Left kidney (tissue), 2 donors: ENCODE results near the gene PEX26. TPM values are rescaled to one million over a fixed set of nuclear protein-coding genes. Genes with fewer than 3 reads are reported as not detected.
"Not testable (repeated sequence)": the region's sequence is repeated elsewhere in the genome, so short reads cannot be mapped to it uniquely, and the experiment has no call there.

Experiments used
- DNase-seq: peaks from one replicate; pipeline ENCODE4 v3.0.0-alpha.2; 2013
- polyA plus RNA-seq: library from polyadenylated mRNA; unstranded; fragments of 120-200 nt; gene quantifications from one replicate; pipeline ENCODE4 v1.2.1, GENCODE V29; 2013; ENCODE audit not compliant: insufficient read length

Gene PEX26
- polyA plus RNA-seq, 1 donor: 35.5 TPM

- not testable (repeated sequence) for DNase-seq
Observed at GRCh38 chr22:18071307-18071967, 6.4 kb upstream of the PEX26 start.

DNA sequence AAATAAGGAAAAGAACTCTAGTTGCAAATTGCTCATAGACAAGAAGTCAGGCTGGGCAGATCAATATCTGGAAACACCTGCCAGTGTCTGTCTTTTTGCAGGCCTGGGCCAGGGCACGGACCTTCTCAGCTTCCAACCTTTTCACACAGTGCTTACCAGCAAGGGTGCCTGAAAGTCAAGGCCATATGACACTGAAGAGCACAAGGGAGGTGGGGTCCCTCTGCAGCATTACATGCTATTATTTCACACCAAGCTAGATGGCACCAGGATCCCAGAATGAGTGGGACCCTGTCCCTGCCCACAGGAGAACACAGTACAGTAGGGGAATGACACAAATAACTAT, 5.9 kb upstream of the PEX26 start:
- no peak for DNase-seq

DNA sequence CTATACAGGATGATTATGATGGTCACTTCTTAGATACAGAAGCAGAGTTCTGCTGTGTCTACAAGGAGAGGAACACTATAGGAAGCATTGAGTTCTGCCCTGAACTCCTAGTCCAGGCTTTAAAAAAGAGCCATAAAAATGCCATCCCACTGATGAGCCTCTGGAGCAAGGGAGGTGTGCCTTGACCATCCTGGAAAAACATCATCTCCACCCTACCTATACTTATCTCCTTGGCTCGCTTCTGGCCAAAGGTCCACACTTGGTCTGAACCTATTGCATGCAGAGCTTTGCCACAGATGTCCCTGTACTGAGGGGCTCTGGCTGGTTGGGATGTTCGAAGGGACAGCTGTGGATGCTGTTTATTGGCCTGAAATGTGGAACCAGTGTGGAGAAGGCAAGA, 4.3 kb upstream of the PEX26 start:
- no peak for DNase-seq

DNA sequence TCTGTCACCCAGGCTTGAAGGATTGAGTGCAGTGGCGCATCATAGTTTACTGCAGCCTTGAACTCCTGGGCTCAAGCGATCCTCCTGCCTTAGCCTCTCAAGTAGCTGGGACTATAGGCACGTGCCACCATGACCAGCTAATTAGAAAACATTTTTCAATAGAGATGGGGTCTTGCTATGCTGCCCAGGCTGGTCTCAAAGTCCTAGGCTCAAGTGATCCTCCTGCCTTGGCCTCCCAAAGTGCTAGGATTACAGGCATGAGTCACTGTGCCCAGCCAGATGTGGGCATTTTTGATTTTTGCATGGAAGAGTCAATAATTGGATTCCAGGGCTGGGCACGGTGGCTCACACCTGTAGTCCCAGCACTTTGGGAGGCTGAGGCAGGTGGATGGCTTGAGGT, 3.9 kb upstream of the PEX26 start:
- not testable (repeated sequence) for DNase-seq

DNA sequence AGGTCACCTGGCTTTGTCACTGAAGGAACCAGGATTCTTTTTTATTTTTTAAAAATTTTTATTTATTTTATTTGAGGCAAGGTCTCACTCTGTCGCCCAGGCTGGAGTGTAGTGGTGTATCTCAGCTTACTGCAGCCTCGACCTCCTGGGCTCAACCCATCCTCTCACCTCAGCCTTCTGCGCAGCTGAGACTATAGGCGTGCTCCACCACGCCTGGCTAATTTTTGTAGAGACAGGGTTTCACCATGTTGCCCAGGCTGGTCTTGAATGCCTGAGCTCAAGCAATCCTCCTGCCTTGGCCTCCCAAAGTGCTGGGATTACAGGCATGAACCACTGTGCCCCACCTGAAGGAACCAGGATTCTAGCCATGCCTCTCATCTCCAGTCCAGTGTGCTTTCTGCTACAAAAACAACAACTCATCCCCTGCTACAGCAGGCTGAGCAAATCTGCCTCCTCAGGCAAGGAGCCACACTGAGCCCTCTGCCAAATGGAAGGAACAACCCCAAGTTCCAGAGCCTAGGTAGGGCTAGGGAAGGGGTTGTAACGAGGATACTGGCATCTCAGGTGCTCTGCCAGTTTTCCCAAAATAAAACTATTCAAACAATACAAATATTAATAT, 2.6 kb upstream of the PEX26 start:
- no peak for DNase-seq

DNA sequence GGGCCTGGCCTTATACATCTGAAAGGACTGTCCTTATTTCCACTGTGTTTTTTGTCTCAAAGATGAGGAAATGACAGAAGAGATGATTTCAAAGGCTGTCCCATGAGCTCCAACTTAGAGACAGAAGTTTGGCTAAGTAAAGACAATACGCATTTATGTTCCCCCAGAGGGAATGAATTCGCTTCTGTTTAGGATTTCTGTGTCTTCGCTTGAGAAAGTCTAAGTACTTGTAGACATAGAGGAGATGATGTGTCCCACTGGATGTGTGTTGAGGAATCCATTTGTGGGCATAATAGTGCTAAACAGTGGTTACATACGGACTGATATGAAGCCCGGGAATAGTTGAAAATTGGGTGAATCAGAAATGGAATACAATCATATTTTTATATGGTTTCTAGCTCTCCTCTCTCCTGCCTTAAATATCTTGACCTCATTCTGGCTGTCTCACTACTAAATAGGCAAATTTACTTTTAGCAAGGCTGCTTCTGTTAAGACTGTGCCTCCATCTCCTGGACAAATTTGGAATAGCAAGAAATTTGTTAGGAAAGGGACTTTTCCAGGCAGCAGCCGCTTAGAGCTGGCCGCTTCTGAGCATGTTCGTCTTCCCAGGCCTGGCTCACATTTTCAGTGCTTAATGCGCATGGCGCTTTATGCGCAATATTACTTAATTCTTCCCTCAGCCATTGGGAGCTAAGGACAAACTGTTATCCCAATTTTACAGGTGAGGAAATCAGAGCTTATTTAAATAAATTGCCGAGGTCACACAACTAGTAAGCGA, 1.9 kb upstream of the PEX26 start:
- DNase-seq: peak; percentile 90

- DNase-seq: no peak
Observed at GRCh38 chr22:18077087-18077638, 627 bp upstream of the PEX26 start.

DNA sequence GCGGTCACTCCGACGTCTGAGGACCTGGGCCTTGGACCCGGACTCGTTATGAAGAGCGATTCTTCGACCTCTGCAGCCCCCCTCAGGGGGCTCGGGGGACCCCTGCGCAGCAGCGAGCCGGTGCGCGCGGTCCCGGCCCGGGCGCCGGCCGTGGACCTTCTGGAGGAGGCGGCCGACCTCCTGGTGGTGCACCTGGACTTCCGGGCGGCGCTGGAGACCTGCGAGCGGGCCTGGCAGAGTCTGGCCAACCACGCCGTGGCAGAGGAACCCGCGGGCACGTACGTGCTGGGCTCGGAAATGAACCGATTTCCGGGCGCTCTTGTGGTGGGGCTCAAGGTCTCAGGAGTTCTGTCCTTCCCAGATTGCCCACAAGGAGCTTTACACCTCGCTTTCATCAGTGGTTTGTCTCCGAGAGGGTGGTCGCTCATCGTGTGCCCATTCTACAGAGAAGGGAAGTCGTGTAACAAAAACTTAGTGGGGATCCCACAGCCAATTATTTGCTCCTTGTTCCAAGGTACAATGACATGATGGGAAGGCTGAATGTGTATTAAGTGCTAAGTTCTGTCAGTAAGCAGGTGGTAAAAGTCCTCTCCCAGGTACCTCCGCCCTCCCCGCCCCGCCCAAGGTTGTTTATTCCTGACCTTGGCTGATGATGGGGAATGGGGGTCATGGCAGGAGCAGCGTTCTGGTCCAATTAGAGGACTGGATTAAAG, 695 bp downstream of the PEX26 start:
- no peak for DNase-seq

DNA sequence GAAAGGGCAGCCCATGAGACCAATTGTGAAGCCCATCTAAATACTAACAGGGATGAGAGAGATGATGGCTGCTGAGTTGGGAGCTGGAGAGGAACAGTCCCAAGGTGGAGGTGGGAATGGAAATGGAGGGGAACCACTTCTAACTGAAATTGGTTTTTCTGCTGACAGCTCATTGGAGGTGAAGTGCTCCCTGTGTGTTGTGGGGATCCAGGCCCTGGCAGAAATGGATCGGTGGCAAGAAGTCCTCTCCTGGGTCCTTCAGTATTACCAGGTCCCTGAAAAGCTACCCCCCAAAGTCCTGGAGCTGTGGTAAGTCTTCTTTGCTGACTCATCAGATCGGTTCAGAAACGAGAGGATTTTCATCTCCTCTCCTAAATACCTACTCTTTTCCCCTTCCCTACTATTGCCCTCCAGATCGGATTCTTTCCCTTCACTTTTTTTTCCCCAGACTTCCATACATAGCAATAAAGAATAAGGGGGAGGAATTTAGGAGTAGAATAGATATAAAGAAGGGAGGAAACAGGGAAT, 2.0 kb downstream of the PEX26 start:
- DNase-seq: no peak

DNA sequence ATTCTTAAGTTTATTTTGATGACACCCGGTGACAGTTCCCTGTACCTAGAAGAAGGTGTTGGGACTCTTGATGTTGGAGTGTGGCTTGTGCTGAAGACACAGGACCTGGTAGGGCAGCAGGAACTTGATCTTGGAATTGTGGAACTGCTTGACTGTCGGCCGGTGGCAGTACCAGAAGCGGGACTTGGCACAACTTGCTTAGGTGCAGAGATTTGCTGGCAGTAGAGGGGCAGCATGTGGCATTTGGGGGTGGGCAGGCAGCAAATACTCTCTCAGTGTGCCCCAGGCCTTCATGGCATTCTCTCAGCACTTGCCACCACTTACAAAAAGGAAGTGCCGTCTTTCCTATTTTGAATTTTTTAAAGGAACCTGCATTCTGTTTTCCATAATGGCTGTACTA, 3.6 kb downstream of the PEX26 start:
- DNase-seq: no peak

- DNase-seq: no peak
Observed at GRCh38 chr22:18082467-18082866, 4.7 kb downstream of the PEX26 start.

DNA sequence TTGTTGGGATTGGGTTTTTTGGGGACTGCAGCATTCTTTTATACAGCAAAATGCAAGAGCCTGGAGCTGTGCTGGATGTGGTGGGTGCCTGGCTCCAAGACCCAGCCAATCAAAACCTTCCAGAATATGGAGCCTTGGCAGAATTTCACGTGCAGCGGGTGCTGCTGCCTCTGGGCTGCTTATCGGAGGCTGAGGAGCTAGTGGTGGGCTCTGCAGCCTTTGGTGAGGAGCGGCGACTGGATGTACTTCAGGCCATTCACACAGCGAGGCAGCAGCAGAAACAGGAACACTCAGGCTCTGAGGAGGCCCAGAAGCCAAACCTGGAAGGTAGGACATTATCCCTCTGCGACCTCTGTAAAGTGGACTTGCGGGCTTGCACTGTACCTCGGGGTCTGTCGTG, 5.6 kb downstream of the PEX26 start:
- no peak for DNase-seq

- no peak for DNase-seq
Observed at GRCh38 chr22:18085188-18085587, 7.4 kb downstream of the PEX26 start.

- no peak for DNase-seq
Observed at GRCh38 chr22:18087350-18087855, 9.6 kb downstream of the PEX26 start.

GRCh38 chr22:18088825-18089568, 11.2 kb downstream of the PEX26 start:
- no peak for DNase-seq

DNA sequence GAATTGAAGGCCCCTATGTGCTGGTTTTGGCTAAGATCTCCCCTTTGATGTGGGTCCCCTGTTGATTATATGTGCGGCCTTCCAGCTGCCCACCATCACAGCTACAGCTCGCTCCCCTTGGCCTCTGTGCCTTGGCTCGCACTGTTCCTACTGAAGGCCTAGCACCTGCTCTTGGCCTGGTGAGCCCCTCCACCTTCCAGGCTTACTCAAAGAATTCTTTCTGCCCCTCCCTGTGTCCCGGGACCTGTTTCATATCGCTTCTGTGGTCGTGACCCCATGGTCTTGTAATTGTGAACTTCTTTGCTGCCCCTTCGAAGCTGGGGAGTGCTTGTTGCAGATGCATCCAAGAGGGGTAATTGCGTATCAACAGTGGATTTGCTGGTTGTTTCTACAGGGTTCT, 12.5 kb downstream of the PEX26 start:
- no peak for DNase-seq

GRCh38 chr22:18091478-18091877, 13.7 kb downstream of the PEX26 start:
- DNase-seq: no peak

DNA sequence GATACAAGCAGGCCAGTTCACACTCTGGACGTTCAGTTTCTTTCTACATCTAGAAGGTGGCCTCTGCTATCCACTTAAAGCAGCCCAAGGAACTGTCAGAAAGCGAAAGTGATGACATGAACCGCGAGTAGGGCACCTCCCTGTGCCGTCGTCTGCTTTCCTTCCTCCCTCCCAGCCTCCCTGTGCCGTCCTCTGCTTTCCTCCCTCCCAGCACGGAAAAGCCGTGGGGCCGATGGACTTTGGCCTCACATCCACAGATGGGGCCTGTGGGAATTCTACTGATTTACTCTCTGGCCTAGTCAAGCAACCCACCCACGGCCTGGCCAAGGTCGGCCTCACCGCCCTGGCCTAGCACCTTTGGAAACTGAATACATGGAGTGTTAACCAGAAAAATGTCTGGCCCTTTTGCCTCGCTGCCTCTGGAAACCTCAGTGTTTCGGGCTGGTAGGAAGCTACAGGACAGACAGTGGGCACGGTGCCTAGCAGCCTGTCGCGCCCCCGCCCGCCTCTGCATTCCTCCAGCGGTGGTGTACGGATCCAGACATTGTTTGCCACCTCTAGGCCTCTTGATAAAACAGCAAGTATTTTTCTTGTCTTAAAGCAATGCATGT, 14.2 kb downstream of the PEX26 start:
- no peak for DNase-seq

DNA sequence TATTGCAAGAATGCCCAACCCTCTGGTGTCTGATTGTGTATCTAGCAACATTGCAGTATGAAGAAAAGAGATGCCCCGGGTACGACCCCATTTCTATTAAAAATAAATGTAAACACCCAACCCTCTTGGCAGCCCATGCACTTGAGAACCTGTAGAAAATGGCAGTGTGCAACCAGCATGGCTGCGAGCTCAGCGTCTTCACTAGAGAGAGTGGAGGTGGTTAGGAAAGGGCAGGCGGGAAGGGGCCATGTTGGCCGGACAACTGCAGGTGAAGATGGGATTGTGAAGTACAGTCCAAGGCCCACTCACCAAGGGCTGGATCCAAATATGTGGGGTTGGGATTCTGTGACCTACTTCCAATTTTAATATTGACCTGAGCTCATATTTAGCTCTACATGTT, 15.9 kb downstream of the PEX26 start:
- DNase-seq: no peak

DNA sequence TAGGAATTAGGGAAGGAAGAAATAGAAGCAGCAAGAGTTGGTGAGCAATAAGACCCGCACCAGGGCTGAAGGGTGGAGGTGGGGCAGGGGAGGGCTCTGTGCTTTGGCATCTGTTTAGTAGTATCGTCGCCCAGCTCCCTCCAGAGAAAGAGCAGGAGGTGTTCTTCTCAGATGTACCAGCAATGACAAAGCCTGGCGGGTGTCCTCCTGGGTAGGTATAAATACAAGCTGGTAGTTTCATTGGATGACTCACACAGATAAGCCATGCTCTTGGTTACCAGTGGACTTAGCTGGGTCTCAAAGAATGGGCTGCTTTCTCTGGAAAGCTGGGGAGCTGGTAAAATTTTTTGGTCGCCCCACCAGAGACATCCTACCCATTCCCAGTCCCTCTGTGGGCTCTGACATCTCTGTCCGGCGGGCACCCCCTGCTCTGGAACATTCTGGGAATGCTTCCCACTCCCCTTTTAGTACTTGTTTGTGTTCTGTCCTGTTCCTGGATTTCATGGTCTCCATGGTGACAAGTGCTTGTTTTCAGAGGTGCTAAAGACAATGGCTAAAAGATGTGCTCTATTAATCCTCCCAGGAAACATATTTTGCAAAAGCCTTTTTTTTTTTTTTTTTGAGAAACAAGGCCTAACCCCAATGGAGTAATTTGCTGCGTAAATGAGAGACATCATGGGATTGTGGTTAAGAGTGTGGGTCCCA, 17.5 kb downstream of the PEX26 start:
- DNase-seq: no peak
